HG02840 (cell line): ENCODE results near the gene GP1BA.

ENCODE experiments used
- ATAC-seq: cut with Tn5 transposase; IDR thresholded peaks from one replicate; pipeline ENCODE4 v1.9.1; 2021; ENCODE audit warnings: mild to moderate bottlenecking, moderate library complexity, moderate number of reproducible peaks; ENCODE audit not compliant: unreplicated experiment, low FRiP score

GP1BA gene

GRCh38 chr17:4971826-4972225, 39.7 kb downstream of the GP1BA start:
- no peak for ATAC-seq

- ATAC-seq: no peak
Measured at GRCh38 chr17:4972322-4972721, 40.2 kb downstream of the GP1BA start.

GRCh38 chr17:4972752-4973151, 40.7 kb downstream of the GP1BA start:
- no peak for ATAC-seq

GRCh38 chr17:4973256-4974114, 41.4 kb downstream of the GP1BA start:
- no peak for ATAC-seq

GRCh38 chr17:4974115-4974670, 42.1 kb downstream of the GP1BA start:
- ATAC-seq: no peak

- ATAC-seq: no peak
Measured at GRCh38 chr17:4978726-4979125, 46.6 kb downstream of the GP1BA start.

- ATAC-seq: no peak
Measured at GRCh38 chr17:4980644-4981216, 48.7 kb downstream of the GP1BA start.

- no peak for ATAC-seq
Measured at GRCh38 chr17:4982305-4982704, 50.2 kb downstream of the GP1BA start.
